ELF-1 (cell line): ENCODE results near the gene SCO2.

Experiments used
- DNase-seq: peaks from one replicate; pipeline ENCODE4 v3.0.0-alpha.2; 2016; ENCODE audit warnings: low read depth, low spot score

The SCO2 gene

GRCh38 chr22:50525104-50525857 lies at the start of gene SCO2:
Gene SCO2, minus strand, starts transcription at chr22:50525598. Its CDS starts 1,187 bp downstream, at chr22:50524411.
- DNase-seq = peak; percentile 98

- DNase-seq = no peak
Observed at GRCh38 chr22:50574383-50574755, 49.0 kb upstream of the SCO2 start.

- DNase-seq = no peak
Observed at GRCh38 chr22:50573491-50574382, 48.3 kb upstream of the SCO2 start.

GRCh38 chr22:50572965-50573364 lies 47.6 kb upstream of the SCO2 start:
- DNase-seq = no peak

- no peak for DNase-seq
Observed at GRCh38 chr22:50571264-50572175, 46.1 kb upstream of the SCO2 start.

GRCh38 chr22:50570861-50571260 lies 45.5 kb upstream of the SCO2 start:
- DNase-seq = no peak

GRCh38 chr22:50569896-50570535 lies 44.6 kb upstream of the SCO2 start:
- no peak for DNase-seq

- DNase-seq = no peak
Observed at GRCh38 chr22:50569041-50569459, 43.7 kb upstream of the SCO2 start.

- no peak for DNase-seq
Observed at GRCh38 chr22:50568626-50569025, 43.2 kb upstream of the SCO2 start.

GRCh38 chr22:50567721-50568252 lies 42.4 kb upstream of the SCO2 start:
- no peak for DNase-seq

GRCh38 chr22:50564289-50564688 lies 38.9 kb upstream of the SCO2 start:
- no peak for DNase-seq

- DNase-seq = no peak
Observed at GRCh38 chr22:50563413-50564160, 38.2 kb upstream of the SCO2 start.

- DNase-seq = peak; percentile 98
Observed at GRCh38 chr22:50562523-50563412, 37.4 kb upstream of the SCO2 start, which contains the start of gene SYCE3. Gene SYCE3, minus strand, starts transcription at chr22:50562919. Its CDS starts 6,514 bp downstream, at chr22:50556405.

- DNase-seq = no peak
Observed at GRCh38 chr22:50561401-50562358, 36.3 kb upstream of the SCO2 start.

GRCh38 chr22:50560034-50560433 lies 34.6 kb upstream of the SCO2 start:
- no peak for DNase-seq

GRCh38 chr22:50556703-50557102 lies 31.3 kb upstream of the SCO2 start:
- no peak for DNase-seq

GRCh38 chr22:50553310-50553709 lies 27.9 kb upstream of the SCO2 start:
- no peak for DNase-seq
